Islet of Langerhans (tissue), 1 donor: ENCODE results near the gene PRODH.
"Not testable (repeated sequence)": the region's sequence is repeated elsewhere in the genome, so short reads cannot be mapped to it uniquely, and the experiment has no call there.

ENCODE experiments used
- FAIRE-seq: peaks from one replicate; lab custom pipeline; 2011; peaks lifted over from hg19 to GRCh38; lab: Jason Lieb, UNC

The PRODH gene

GRCh38 chr22:18935889-18936529, at the start of gene PRODH:
TSS of gene PRODH (minus strand) at chr22:18936293. CDS start at chr22:18936287, 6 bp downstream.
- no peak for FAIRE-seq

DNA sequence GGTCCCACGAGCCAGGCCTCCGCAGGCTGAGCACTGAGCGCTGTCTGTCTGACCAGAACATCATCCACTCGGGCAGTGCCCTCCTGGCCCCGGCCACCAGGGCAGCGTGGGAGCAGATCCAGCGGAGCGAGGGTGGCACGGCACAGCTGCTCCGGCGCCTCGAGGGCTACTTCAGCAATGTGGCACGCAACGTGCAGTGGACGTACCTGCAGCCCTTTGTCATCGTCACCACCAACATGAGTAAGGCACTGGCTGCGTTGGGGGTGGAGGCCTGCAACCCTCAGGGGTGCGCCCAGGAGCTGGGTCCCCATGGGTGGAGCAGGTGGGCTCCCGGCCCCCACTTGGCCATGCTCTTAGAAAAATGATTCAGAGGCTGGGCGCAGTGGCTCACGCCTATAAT, 49.7 kb upstream of the PRODH start:
- FAIRE-seq: no peak

DNA sequence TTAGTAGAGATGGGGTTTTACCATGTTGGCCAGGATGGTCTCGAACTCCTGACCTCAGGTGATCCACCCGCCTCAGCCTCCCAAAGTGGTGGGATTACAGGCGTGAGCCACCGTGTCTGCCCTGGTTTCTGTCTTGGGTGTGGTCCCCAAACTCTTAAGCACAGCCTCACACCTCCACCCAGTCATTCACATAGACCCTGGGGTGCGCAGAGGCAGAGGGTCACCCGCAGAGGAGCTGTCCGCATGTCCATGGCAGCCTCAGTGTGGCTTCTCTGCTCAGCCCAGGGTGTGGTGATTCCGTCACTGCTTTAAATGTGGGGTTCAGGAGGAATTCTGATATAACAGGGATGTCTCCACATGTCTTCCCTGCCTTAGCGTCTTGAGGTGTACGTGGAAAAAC, 48.5 kb upstream of the PRODH start:
- FAIRE-seq: no peak

- FAIRE-seq: no peak
Measured at GRCh38 chr22:18983120-18983651, 47.1 kb upstream of the PRODH start.

- no peak for FAIRE-seq
Measured at GRCh38 chr22:18980829-18981228, 44.7 kb upstream of the PRODH start.

- no peak for FAIRE-seq
Measured at GRCh38 chr22:18979957-18980356, 43.9 kb upstream of the PRODH start.

- FAIRE-seq: no peak
Measured at GRCh38 chr22:18978506-18978905, 42.4 kb upstream of the PRODH start.

DNA sequence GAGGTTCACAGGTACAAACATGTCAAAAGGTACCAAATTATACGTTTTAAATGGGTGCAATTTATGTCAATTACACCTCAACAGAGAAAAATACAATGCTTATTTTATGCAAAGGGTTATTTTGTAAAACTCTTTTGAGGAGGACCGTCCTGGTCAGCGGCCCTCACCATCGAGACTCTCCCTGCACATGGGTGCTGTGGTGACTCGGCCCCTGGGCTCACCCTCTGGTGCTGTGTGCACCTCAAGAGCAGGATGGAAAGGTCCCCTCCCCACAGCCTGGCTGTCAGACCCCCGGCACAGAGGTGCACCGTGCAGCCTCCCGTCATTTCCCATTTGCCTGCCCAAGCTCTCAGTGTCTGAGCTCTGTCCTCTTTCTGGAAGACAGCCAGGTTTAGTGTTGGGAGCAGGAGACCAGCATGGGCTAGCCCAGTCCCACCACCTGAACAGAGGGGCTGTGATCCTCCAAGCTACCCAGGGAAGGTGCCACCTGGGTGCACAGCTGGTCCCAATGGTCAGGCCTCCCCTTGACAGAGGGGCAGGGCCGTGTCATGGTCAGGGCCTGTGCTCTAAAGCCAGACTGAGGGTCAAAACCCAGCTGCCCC, 41.8 kb upstream of the PRODH start:
- no peak for FAIRE-seq

GRCh38 chr22:18976197-18976751, 40.2 kb upstream of the PRODH start:
- FAIRE-seq: no peak

- no peak for FAIRE-seq
Measured at GRCh38 chr22:18975434-18976196, 39.5 kb upstream of the PRODH start.

DNA sequence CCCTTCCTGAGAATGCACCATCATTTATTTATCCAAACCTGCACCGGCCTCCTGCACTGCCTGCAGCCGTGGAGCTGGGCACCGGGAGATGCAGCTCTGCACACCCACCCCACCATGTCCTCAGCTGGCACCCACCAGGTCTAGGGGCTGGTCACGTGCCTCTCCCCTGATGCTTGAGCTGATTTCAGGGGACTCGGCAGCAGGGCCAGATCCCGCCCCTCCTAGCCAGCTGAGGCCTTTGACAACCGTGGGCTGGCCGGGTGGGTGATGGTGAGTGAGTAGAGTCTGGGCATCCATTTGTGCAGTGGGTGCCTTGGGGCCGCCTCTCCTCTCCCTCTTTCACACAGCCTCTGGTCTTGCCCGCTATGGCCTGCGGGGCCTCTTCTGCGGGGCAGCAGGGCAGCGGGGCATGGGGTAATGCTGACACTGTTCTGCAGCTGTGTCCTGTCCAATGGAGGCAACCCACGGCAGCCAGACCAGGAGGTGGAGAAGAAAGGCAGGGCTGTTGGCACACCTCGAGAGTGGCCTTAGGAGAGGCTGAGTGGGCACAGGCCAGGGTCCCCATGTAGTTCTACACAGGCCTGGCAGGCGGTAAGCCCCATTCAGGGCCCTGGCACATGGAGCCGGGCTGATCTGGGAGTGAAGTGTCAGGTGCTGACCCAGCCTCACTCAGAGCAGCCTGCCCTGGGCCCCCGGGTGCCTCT, 38.5 kb upstream of the PRODH start:
- FAIRE-seq: no peak

DNA sequence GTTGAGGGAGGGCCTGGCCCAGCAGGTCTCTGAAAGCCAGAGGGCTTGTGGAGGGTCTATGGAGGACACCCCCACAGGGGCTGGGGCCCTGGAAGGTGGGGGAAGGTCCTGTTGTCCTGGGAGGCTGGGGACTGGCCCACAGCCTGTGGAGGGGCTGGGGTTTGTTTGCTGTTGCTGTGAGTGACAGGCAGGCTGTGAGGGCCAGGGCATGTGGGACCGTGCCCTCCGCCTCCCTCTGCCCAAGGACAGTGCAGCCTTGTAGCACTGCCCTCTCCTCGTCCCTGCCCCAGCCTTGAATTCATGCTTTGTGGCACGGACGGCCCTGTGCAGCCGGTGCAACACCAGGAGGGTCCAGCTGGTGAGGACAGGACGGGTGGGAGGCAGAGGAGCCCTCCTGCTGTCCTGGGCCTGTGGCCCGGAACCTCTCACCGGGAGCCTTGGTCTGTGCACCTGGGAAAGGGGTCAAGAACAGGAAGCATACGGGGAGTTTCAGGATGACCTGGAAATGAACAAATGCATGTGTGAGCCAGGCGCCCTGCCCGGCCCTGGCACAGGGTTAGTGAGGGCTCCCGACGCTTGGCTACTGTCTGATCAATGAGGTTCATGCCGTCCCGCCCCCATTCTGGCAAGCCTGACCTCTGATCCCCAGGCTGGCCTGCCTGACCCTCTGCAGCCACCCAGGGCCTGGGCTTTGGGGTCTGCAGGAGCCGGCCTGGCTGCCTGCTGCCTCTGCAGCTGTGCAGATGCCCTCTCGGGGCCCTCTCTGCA, 37.4 kb upstream of the PRODH start:
- no peak for FAIRE-seq

GRCh38 chr22:18972591-18972990, 36.5 kb upstream of the PRODH start:
- FAIRE-seq: not testable (repeated sequence)

- not testable (repeated sequence) for FAIRE-seq
Measured at GRCh38 chr22:18972029-18972428, 35.9 kb upstream of the PRODH start.

DNA sequence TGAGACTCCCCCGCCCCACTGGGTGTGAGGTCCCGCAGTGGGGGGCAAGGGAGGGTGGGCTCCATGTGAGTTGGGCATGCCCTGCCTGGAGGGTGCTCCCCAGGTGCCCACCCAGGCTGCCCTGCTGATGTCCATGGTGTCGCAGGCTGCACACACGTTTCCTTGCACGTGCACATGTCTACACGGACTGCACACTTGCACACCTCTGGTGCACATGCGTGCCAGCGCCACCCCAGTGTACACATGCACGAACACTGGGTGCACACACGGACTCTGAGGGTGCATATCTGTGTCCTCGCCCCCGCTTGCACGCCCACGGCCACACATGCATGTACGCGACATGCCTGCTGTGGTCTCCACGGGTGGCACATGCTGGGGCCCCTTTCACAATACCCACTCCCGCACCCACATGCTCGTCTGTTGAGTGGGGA, 35.2 kb upstream of the PRODH start:
- no peak for FAIRE-seq

DNA sequence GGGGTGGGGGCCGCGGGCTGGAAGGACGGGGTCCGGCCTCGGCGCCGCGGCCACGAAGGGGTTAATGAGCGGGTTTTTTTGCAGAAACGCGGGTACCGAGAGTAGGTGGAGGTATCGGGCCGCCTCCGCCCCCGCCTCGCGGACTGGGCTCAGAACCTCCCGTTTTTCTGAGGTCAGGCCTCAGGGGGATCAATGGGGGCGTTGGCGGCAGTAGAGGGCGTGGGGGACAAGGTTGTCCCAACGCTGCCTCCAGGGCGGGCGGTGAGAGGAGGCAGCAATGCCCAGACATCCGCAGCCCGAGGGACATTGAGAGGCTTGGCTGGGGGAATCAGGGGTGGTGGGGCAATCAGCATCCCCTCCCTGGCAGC, 34.8 kb upstream of the PRODH start:
- FAIRE-seq: no peak

- no peak for FAIRE-seq
Measured at GRCh38 chr22:18970176-18970947, 34.3 kb upstream of the PRODH start.

GRCh38 chr22:18969158-18969942, 33.3 kb upstream of the PRODH start:
- FAIRE-seq: not testable (repeated sequence)

DNA sequence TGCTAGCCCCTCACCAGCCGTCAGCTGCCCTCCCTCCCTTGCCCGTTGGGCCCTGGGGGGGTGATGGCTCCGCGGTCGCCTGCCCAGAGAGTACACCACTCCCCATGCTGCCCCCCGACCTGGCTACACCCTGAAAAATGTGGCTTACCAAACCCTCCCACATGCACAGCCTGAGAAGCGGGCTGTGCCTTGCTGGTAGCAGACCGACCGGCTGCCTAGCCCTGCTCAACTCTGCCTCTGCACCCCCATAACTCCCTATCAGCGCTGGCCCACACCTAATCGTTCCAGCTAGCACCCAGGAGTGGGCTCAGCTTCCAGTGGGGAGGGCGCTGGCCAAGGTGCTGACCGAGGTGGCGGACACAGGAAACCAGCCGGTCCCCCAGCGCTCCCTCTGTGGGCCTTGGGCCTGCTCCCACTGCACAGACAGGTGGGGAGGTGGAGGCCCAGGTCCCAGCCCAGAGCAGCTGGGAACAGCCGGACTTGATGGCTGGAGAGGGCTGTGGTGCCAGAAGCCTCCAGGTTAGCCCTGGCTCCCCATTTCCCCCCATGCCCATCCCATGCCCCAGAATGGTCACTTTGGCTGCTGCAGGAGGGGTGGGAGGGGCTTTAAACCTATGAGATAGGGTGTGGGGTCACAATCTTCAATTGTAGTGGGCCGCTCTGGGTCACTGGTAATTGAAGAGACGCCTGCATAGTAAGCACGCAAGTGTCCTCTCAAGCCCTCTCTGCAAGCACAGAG, 32.1 kb upstream of the PRODH start:
- FAIRE-seq: no peak
